MV-4-11 (cell line): Measurements from ENCODE around the gene SURF6.
"Not testable (repeated sequence)": the region's sequence is repeated elsewhere in the genome, so short reads cannot be mapped to it uniquely, and the experiment has no call there.

Experiments used
- DNase-seq: peaks from one replicate; lab custom pipeline; 2025; lab: John Stamatoyannopoulos, UW

SURF6 gene

DNA sequence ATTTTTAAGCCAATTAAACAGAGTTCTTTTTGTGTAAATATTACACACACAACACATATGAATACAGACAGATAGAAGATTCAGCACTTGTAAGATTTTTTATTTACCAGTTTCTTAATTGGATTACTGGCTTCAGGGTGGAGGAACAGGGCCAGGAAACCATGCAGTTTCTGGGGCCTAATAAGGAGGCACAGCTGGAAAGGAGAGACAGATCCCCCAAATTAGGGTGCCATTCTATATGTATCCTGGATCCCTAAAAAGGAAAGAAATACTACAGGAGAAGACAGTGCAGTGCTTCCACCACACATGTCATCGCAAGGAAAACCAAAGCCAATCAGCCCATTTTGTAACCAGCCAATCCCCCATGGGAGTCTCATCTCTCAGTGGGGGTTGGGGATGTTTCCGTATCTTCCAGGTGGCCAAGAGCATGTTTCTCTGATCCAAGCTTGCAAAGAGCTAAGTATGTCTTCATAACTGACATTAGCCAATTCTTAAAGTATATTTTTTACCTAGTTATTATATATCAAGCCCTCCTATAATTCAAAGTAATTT lies 45.2 kb downstream of the SURF6 start:
- DNase-seq: no peak

DNA sequence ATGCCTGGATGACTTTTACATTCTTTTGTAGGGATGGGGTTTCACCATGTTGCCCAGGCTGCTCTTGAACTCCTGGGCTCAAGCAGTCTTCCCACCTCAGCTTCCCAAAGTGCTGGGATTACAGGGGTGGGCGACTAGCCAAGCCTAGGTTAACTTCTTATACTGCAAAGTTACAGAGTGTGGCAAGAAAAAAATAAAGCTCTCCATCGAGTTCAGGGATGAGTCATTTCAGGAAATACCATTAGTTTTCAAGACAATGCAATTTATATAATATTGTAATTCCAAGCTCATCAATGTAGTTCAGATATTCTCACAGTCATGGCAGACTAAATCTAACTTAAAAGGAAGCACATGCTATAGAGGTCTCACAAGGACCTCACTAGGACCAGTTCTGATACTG lies 49.5 kb downstream of the SURF6 start:
- DNase-seq: no peak

DNA sequence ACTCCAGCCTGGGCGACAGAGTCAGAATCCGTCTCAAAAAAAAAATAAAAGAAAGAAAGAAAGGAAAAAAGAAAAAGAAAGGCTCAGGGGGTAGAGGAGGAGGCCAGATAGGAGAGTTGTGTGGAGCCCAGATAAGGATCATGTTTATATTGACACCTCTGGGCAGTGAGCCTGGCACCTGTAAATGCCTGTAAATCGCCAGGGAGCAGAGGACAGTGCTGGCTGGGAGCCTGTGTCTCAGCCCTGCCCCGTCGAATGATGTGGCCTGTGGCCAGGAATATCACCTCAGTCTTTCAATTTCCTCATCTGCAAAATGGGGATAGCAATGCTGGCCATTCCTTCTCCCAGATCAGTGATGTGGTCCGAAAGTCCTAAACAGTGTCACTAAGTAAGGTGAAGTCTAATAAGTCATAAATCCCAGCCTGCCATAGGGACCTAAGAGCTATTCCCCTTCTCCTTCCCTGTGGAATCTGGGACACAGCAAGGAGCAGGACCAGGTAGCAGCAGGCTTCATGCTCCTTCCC lies 50.7 kb downstream of the SURF6 start:
- no peak for DNase-seq

DNA sequence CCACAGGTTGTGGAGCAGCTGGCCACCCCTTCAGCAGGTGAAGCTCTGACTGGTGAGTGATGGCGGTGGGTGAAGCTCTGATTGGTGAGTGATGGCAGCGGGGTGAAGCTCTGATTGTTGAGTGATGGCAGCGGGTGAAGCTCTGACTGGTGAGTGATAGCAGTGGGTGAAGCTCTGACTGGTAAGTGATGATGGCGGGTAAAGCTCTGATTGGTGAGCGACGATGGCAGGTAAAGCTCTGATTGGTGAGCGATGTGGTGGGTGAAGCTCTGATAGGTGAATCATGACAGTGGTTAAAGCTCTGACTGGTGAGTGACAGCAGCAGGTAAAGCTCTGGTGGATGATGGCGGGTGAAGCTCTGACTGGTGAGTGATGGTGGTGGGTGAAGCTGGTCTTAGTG lies 51.6 kb downstream of the SURF6 start:
- DNase-seq: no peak

DNA sequence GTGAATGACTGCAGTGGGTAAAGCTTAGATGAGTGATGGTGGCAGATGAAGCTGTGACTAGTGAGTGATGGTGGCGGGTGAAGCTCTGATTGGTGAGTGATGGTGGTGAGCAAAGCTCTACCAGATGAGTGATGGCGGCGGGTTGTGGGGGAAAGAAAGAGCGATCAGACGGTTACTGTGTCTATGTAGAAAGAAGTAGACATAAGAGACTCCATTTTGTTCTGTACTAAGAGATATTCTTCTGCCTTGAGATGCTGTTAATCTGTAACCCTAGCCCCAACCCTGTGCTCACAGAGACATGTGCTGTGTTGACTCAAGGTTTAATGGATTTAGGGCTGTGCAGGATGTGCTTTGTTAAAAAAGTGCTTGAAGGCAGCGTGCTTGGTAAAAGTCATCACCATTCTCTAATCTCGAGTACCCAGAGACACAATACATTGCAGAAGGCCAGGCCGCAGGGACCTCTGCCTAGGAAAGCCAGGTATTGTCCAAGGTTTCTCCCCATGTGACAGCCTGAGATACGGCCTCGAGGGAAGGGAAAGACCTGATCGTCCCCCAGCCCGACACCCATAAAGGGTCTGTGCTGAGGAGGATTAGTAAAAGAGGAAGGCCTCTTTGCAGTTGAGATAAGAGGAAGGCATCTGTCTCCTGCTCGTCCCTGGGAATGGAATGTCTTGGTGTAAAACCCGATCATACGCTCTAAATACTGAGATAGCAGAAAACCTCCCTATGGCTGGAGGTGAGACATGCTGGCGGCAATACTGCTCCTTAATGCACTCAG lies 52.5 kb downstream of the SURF6 start:
- not testable (repeated sequence) for DNase-seq

DNA sequence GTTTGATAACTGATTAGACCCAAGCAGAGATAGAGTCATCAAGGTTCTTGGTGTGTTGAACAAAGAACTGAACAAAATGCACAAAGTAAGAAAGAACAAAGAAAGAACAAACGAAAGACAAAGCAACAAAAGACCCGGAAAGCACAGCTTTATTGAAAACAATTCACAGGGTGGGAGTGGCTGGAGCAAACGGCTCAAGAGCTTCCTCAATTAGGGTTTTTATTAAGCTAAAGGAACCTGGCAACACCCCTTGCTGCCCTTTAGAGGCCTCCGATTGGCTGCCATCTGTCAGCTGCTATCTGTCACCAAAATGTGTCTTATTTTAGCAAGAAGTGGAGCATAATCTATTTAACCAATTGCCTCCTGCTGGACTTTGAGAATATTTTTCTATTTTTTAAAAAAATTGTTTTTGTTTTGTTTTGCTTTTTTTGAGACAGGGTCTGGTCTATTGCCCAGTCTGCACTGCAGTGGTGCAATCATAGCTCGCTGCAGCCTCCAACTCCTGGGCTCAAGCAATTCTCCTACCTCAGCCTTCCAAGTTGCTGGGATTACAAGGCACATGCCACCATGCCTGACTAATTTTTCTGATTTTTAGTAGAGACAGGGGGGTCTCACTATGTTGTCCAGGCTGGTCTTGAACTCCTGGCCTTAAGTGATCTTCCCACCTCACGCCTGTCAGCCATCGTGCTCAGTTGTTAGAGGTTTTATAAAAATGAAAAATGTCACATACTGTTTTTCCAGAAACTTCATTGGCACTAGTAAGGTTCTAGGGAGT lies 53.3 kb downstream of the SURF6 start:
- DNase-seq: peak; percentile 23

DNA sequence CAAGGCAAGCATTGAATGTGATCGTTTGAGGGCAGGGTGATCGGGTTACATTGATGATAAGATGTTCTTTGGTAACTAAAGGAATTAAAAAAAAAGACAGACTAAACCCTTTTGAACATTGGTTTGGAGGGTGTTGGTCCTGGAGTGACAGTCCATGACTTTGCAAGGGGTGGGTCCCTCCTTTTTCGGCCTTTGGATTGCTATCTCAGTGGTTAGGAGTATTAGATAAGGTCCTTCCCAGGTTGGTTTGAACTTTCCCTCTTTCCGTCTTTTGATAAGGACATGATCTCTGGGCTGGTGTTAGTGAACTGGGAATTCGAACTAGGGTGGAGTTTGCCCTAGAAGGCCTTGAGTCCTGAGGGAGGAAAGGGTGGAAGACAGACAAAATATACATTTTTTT lies 55.6 kb downstream of the SURF6 start:
- no peak for DNase-seq
